NCI-H748 (cell line): ENCODE results near the gene XPC.
A peak's percentile ranks its signal among the peaks of the same experiment; 100 is the strongest.

ENCODE experiments used
- DNase-seq: peaks from one replicate; lab custom pipeline; 2025; ENCODE audit not compliant: unreplicated experiment; lab: John Stamatoyannopoulos, UW

Gene XPC

DNA sequence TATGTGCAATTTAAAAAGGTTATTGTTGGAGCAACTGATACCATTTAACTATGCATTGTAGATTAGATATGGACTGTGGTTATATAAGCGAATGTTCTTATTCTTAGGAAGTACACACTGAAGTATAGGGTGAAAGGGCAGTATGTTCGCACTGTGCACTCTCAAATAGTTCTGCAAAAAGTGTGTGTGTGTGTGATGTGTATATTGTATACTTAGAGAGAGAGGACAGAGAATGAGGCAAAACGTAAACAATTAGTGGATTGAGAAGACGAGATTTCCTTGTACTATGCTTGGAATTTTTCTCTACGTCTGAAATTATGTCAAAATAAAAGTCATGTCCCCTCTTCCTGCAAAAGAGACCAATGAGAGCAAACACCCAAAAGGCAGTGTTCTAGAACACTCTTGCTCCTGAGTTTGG lies 30.6 kb upstream of the XPC start:
- no peak for DNase-seq

DNA sequence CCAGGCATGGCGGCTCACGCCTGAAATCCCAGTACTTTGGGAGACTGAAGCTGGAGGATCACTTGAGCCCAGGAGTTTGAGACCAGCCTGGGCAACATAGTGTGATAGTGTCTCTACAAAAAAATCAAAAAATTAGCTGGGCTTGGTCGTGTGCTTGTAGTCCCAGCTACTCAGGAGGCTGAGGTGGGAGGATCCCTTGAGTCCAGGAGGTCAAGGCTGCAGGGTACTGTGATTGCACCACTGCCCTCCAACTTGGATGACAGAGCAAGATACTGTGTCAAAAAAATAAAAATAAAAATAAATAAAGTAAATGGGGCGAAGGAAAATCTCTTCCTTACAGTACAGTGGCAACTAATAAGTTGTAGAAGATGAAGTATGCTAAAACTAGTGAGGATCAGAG lies 29.8 kb upstream of the XPC start:
- no peak for DNase-seq

DNA sequence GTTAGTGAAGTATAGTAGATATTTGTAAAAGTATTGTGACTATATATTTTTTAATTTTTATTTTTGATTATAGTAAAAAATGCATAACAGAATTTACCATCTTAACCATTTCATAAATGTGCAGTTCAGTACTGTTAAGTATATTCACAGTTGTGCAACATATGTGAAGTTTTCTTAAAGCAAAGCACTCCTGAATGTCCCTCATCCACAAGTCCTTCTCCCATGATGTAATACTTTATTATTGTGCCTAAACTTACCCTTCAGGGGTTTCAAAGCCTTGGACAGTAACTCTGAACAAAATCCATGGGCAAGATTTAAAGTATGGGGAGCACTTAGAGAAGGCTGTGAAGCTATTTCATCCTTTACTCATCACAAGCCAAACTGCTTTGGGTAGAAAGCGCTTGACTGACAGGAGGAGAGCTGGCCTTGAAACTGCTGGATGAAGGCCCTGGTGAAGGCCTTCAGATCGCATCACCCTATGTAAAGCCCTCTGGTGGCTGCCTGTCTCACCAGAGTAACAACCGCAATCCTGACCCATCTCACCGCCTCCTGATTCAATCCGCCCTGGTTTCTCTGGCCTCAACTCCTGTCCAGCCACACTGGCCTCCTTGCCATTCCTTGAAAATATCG lies 28.3 kb upstream of the XPC start:
- DNase-seq: no peak

DNA sequence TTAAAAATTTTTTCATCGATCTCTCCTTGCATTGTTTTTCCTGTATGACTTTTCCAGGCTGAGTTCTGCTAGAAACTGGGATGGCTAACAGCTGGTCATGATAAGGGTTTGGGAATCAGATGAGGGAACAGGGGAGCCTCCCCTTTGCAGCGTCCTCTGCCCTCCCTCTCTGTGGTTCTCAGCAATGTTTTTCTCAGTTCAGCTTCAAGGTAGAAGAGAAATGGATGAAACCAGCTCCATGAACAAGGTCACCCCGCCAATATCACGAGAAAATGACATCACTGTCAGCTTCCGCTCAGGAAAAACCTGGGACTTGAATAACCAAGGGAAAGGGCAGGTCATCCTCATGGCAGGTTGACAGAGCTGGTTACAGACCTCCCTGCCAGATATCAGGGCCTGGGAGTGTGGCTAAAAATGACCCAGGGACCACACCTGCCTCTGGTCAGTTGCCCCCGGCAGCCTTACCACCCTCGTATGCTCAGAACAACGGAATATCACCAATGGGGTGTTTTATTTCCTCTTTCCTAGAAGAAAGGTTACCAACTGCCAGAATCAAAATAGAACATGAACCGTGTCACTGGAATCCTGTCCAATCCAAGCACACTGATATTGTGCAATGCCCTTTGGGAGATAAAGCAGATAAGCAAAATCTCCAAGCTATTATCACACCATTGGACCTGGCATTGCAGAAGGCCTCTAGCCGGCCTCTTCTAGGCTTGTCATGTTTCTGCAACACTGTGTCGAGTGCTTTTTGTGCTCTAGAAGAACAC lies 26.3 kb upstream of the XPC start:
- no peak for DNase-seq

DNA sequence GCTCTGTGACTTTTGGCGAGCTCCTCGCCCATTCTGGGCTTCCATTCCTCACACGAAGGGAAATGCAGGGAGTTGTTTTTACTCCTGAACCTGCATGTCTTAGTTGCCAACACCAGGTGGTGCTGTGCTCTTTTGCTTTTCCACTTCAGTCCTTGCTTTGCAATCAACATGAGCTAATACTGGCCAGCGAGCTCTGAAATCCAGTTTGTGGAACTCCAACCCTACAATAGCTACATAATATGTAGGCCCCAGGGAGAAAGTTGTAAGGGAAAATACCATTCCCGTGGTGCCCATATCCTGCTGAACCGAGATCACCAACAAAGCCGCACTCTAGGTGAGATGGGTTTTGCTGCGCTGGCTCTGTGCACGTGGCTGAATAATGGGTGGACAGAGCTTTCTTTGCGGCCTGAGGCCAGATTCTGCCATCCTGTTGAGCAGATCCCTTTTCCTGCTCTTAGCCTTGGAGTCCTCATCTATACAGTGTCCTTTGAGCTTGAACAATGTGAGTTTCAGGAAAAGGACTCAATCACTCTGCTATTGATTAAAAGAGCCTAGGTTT lies 25.2 kb upstream of the XPC start:
- DNase-seq: peak; percentile 52

DNA sequence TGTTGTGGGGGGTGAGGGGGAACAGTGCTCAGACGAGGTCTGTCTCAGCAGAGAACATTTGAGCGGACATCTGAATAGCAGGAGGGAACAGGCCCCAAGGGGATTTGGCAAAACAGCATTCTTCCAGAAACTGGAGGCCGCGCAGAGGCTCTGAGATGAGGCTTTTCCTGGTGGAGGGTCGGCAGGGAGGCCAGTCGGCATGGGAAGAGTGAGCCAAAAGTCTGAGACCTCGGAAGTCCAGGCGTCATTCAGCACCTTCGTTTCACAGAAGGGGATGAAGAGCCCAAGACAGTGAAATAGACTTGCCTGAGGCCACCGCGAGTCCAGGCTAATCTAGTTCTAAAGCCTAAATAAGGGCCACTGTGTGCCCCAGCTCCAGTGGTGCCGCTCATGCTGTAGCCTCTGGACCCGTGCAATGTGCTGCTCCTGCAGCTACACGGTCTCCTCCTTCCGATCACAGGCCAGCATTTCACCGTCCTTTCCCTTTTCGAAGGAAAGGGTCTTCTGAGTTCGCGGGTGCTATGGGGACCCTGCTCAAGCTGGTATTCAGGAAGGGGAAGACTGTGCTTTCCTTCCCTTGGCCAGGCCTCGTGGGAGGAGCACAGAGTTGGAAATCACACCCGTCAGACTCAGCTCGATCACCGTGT lies 24.6 kb upstream of the XPC start:
- no peak for DNase-seq

DNA sequence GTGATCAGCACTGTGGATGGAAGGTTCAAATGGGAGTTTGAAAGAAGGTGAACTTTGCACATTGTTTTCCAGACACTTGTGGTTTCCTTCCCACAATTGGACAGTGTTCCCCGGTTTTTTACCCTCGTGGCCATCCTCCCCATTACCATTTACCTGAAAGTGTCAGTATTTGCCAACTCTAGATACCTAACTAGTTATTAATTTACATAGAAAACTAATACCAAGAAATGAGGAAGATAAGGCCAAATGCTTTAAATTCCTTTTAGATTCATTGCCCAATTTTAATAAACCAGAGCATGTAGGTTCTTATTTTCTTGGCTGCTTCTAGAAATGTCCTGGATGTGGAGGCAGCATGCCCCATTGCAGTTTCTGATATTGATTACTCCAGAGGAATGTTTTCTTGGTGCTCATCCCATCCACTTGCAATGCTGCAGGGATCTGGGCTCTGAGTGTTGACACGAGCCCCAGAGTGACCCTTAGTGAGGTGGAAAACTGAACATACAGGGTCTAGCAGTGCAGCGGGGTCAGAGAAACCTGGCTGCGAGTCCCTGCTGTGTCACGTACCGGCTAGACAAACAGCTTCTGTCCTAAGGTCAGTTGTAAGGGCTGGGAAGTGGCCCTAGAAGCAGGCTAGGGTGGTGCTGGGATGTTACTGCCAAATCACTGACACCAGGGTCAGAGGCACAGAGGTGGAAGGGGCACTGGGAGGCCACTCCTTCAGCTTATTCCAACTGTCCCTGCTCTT lies 23.7 kb upstream of the XPC start:
- DNase-seq: no peak

DNA sequence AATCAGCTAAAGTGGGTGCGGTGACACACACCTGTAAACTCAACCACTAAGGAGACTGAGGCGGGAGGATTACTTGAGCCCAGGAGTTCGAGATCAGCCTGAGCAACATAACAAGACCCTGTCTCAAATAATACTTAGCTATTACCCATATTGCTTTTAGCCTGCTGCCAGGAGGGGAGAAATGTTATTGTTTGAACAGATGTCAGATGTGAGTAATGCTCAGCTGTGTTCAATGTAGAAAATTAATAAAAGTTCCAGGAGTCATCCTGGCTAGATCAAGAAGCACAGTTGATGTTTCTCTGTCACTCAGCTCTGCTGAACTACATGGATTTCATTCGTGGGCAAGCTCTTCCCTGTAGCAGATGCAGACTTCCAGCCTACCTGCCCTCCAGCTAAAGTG lies 22.4 kb upstream of the XPC start:
- no peak for DNase-seq

DNA sequence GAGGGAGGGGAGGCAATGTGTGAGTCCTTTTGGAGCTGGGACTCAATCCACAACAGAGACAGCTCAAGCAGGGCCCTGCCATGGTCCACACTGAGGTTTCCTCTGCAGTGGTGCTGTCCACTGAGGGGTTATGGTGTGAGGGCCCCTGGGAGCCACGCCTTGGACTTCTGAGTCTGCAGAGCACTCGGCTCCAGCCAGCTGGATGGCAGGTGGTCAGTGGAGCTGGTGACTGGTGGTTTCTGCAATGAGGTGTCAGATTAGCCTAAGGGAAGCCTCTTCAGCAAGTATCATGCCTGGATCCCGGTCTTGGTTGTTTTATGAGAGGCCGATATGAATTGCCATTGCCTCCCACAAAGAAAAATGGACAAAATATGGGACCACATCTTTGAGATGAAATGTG lies 21.9 kb upstream of the XPC start:
- no peak for DNase-seq

DNA sequence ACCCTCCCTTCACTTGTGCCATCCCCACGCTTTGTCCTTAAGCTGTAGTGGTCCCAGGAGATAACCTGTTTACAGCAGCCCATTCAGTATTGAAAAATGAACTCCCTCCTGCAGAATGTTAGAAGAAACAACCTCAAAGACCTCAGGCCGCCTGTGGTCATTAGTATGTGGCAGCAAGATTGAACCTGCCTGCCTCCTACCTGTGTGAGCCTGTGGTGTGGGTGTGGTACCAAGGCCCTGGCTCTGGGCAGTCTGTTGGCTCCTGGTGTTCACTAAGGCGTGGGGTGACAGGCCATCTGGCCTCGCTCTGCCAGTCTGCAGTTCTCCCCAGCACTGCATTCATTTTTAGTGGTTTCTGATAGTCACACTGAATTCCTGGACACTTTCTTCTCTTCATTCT lies 21.2 kb upstream of the XPC start:
- DNase-seq: no peak

DNA sequence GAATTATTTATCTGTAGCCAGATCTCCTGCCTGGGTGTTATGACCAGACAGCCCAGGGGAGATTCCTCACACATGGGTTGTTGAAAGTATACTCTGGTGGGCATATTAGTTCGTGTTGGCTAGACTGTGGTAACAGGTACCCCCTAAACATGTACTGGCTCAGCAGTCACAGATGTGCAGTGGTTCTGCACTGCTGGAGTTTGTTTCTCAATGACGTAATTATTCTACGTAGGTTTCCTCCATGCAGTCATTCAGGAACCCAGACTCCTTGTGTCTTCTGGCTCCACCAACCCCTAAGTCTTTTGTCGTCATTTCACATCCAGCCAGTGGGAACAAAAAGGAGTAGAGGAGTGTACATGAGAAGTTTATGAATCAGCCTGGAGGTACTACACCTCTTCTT lies 16.5 kb upstream of the XPC start:
- DNase-seq: no peak

DNA sequence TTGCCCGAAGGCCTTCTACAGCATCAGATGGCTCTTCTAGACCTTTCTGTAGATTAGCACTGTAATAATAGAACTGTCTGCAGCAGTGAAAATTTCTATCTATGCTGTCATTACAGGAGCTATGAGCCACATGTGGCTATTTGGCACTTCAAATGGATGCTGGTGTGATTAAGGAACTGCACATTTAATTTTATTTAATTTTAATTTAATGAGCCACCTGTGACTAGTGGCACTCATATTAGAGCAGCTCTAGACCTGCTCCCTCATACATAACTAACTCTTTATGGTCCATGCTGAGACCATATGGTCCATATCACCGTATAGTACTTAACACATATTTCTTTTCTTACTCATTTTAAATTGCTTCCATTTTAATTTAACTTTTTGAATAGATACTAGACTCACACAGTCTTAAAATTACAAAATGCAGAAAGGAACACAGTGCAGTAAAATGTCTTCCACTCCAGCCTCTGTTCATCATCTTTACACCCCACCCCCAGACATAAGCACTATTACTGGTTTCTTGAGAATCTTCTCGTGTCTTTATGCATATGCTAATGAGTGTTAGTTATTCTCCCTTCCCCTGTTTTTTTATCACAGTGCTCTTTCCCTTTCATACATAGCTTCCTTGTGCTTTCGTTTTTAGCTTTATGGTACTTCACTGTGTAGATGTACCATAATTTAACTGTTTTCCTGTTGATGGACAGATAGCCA lies 9.8 kb upstream of the XPC start:
- no peak for DNase-seq

DNA sequence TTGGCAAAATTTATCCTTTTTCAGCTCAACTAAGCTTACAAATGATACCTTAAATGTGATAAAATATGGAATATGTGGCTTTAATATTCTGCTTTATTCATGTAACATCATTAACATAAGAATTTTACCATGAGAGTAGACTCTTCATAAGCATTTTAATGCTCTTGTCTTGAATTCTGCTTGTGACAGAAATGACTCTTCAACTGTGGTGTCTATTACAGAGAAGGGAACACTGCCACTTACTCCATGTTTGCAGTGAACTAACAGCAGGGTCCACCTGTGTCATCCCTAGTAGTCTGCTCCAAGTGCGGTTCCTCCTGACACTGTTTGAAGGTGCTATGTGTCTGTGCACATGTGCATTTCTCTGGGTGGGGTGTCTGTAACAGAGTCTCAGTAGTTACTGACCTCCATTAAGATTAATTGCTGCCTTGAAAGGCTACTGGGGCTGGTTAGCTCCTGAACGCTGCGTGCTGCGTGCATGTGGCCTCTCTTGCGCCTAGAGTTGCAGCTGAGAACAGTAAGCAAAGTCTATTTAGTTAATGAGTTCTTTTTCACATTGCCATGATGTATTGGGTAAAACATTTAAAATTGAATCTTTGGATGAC lies 8.6 kb upstream of the XPC start:
- no peak for DNase-seq

DNA sequence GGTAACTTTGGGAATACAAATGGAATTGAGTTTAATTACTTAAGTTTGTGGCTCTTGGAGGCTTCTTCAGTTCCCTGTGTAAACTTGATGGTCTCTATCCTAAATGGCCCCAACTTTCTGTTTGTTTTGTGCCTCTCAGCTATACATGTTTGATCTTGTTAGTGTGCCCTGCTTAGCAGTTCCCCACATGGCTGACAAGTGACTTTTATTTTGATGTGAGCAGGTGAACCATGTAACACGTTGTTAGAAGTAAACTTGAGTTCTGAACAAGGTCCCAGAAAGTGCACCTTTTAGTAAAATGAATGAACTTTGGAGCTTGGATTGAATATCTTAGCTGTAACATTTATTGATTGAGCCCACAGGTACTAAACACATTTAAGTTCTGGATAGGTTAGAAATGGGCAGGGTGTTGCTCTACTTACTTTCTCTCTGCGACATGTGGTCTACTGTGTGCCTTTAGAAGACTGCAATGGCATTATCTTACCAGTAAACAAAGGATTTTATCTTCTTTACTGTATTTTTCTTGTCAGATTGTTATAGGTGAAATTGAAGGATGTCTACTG lies 4.7 kb upstream of the XPC start:
- DNase-seq: no peak

DNA sequence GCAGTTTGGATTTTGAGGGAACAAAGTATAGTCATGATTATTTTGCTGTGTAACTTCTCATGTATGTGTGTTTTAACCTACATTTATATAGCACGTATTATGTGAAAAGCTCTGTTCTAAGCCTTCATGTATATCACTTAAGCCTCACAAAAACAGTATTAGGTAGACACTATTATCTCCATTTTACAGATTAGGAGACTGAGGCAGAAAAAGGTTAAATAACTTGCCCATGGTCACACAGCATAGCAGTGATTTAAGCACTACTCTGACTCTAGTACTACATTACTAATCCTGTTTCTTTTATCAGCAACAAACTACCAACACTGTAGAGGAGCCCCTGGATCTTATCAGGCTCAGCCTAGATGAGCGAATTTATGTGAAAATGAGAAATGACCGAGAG lies 2.9 kb upstream of the XPC start:
- no peak for DNase-seq

DNA sequence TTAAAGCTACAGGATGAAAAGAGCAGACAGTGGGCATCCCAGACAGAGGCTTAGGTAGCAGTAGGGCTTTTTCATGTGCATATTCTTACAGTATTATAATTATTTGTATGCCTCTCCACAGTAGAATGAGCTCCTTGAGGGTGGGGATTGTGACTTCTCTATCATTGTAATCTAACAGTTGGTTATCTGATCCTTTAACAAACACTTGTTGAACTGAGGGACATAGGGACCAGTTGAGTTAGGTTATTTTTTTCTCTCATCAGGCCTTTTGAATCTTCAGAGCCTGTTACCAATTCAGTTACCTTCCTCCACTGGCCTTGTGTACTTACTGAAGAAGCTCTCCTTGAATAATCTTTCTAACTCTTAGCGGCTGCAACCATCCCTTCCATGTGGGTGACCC lies 1.4 kb upstream of the XPC start:
- DNase-seq: no peak

DNA sequence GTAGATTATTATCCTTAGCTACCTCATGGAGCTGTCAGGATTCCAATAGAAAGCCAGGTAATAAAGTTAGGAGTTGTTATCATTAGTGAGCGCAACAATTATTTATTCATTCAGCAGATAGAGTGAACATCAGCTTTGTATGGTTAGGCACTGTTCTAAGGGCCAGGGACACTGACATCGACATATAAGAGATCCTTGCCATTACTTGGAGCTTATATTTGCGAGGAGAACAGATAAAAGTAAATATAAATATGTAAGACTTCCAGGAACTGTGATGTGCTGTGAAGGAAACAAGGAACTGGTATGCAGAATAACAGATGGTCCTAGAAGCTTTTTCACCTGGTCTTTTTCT lies 689 bp upstream of the XPC start:
- no peak for DNase-seq

DNA sequence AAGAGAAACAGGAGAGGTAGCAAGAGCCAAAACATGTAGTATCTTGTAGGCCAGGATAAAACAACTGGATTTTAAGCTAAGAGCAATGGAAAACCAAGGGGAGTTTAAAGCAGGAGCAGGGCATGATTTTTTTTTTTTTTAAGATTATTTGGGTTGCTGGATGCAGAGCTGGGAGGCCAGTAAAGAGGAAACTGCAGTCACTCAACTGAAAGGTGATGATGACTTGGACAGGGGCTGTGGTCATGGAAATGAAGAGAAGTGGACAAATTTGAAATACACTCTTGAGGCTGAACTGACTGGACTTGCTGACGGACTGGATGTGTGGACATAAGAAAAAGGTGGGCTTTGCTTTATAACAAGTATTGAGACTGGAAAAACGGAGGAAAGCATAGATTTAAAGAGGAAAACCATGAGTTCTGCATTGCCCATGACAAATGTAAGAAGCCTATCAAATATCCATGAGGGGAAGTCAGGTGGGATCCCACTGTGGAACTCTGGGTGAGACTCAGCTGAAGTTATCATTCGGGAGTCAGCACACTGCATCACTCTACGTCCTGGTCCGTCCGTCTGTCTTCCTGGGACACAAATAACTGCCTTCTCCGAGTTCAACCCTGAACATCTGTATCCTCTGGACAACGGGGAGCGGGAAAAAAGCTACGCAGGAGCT lies 688 bp downstream of the XPC start:
- DNase-seq: no peak

DNA sequence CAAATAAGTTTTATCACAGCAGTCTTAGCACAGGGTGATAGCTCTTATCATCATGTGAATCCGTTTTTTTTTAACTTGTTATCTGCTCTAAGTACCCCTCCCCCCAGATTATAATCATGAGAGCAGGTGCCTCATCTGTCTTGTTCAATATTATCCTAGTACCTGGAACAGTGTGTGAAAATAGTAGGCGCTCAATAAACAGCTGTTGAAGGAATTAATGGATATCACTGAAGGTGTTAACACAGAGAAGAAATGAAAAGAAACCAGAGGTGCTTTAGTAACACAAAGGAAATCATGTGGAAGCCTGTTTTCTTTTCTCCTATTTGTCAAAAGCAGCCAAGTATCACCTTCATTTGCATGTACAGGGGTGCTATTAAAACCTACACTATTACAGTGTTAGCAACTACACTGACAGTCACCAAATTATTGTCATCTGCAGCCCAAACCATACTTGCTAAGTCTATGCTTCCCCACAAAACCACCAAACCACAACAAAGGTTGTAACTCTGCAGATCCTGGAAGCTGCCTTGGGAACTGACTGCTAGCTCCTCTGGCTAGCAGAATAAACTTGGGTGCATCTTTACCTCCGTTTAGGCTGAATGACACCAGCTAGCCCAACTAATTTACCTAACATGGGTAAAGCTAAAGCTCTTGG lies 2.9 kb downstream of the XPC start:
- no peak for DNase-seq
